NCI-H1930 (cell line): Measurements from ENCODE around the gene OR5M3.

Experiments
- DNase-seq, 2 experiments: peaks; one replicate each; lab custom pipeline; 2025; lab: John Stamatoyannopoulos, UW

Gene OR5M3

DNA sequence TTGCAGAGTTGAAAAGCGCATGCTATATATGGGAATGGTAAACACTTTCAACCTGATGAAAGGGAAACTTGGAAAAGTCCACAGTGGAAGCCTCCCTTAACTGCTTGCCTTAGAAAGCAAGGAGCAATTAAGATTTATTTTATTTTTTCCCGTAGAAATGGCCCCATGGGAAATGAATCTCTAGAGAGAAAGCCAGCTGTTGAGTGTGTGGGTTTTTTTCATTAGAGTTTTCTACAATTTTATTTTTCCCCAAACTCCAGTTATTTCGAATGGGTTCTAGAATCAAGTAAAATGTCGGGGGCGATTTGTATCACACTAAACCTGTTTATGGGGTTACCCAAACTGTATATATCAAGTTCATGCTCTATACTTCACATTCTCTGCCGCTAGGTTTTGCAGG, at the start of gene OR5M3:
TSS of gene OR5M3 (minus strand) at position 101 of the 400 bp plus-strand sequence. CDS start 2,855 bp downstream, outside the sequence.
- DNase-seq = no peak

DNA sequence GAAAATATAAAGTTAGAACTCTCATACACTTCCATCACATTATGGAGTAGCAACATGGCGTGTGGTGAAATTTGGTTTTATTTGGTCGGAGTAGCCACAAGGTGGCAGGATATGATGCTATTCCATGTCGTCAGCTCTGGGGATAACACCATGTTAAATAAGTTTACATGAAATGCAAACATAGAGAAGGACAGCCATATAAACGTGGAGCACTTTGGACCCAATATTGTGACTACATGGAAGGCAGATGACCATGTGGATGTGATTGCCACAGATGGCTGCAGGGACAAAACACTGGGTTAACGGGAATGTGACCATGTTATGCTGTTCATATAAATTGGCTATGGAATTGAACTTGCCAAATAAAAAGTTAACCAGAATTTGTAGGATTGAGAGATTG, 48.9 kb upstream of the OR5M3 start:
- DNase-seq = no peak

DNA sequence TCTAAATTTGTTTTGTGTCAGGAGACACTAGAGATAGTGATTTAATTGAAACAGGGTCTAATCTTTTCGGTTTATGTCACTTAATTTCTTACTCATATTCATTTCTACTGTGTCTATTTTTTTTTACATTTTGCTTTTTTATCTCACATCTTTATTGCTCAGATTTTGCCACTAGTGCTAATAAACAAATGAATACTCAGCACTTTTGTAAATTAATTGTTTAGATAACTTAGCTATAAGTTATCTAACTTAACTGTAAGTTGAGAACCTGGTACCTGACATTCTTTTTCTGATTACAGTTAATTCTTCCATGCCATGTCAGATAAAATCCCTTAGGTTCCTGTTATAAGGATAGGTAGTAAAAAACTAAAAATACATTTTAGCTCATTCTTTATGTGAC, 40.1 kb upstream of the OR5M3 start:
- no peak for DNase-seq

DNA sequence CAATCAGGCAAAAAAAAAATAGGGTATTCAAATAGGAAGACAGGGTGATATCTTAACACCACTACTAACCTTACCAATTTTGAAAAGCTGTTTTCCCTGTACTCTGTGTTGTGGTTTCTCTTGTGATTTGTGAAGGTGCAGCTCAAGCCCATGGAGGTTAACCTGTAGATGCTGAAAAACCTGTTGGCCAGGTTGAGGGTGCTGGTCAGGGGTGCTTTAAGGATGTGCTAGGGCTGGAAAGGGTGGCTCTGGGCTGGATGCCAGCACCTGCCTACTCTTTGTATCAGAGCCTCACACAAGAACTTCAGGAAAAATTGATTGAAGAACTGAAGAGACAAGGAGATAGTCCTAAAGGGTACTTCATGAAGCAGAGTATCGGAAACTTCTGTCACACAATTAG, 36.3 kb upstream of the OR5M3 start:
- DNase-seq = no peak

DNA sequence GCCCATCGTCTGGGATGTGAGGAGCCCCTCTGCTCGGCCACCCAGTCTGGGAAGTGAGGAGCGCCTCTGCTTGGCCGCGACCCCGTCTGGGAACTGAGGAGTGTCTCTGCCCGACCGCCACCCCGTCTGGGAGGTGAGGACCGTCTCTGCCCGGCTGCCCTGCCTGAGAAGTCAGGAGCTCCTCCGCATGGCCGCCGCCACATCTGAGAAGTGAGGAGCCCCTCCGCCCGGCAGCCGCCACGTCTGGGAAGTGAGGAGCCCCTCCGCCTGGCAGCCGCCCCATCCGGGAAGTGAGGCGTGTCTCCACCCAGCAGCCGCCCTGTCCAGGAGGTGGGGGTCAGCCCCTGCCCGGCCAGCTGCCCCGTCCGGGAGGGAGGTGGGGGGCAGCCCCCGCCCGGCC, 23.9 kb upstream of the OR5M3 start:
- no peak for DNase-seq

DNA sequence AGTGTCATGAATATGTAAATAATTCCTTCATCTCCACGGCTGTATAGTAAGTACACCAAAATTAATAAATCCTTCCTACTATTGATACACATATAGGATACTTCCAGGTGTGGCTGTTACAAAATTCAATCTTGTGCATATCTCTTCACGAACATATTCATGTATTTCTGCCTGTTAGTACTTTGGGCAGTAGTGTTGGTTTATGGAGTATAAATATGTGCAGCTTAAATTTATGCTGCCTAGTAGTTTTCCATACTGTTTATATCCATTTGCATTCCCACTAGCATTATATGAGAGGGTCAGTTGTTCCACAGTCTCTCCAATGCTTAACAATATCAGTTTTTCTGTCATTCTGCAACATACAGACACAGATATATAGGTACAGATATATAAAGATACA, 22.0 kb upstream of the OR5M3 start:
- DNase-seq = no peak

DNA sequence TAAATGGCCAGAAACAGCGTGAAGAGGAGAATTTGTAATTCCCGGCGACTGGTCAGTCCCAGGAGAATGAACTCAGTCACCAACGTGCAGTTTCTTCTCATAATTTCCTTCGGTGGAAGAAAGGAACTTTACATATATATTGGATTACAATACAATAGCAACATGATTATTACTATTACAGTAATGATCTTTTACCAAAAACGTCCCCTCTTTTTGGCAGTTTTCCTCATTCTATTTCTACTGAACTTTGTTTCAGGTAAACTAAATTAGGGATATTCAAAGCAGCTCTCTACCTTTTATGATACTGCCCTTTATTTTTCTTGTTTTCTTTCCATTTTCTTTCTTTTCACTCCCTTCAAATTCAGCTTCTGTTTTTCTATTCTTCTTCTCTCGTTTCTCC, 18.1 kb upstream of the OR5M3 start, which contains the start of gene OR5M8:
TSS of gene OR5M8 (minus strand) at position 101 of the 400 bp plus-strand sequence. CDS start at position 101, 0 bp downstream.
- no peak for DNase-seq

DNA sequence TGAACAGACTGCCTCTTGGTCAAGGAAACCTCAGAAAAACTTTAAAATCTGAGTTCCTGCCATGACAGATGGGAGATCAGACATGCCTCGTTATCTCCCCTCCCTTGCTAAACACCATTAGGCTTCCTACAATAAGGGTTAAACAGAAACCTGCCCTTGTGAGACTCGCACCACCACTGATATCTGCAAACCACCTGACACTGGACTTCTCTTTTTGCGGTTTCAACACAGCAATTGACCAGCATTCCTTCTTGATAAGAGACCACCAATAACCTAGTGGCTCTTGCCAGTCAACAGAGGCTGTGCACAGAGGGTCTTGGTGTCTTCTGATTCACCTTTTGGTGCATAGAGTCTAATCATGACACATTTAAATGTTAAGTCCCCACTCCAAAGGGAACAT, 13.6 kb upstream of the OR5M3 start:
- no peak for DNase-seq

DNA sequence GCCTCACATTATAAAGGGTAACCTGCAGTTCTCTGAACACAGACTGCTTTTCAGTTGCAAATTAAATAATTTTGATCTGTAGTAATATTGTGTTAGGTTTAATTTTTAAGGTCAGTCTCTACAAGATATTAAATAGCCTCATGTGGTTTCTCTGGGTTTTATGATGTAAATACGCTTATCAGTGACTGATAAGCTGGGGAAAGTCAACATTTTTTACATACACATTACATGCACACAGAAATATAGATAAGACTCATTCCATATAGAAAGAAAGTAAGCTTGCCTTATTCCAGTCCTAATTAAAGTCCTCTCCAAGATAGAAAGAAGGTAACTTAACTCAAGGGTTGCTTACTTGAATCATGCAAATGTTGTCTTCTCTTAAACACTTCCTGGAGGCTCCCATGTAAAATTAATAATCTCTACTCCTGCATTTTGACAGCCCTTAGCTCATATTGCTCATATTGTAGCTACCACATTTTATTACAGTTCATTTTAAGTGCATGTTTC, 1.6 kb upstream of the OR5M3 start:
- no peak for DNase-seq

DNA sequence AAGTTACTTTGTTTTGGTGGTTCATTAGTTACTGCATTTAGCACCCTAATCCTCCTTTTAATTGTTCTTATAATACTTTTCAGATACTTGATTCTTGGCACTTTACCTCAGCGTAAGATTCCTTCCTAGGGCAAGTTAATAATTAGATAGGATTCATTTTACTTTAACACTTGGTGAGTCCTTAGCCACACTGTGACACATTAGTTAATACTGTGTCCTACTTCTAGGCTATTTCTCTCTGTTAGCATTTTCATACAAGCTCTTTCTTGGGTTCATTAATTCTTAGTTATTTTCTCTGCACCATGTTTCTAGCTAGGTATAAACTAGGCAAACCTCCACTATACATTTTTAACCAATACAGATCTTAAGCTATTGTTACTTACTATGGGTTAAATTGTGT, 16.1 kb downstream of the OR5M3 start:
- no peak for DNase-seq

DNA sequence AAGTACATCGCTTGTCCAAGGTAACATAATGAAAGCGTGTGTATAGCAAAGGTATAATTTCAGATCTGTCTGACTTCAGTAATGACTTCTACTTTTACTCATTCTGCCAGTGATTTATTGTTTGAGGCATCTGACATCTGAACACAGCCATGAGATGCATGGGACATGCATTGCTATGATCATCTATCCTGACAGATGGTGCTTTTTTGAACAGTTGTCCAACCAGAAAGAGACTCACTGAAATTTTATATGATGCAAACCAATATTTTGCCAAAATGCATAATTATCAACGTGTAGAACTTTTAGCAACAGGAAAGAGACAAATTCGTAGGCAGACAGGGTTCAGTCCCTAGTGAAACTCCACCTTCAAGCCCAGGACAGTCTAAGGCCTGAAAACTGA, 19.6 kb downstream of the OR5M3 start:
- DNase-seq = no peak
